HEK293 (cell line): ENCODE data around the gene KLK6.

Experiments used
- CTCF ChIP-seq: fragments of 450-650 bp; formaldehyde crosslinking; IDR thresholded peaks from 2 replicates; pipeline ENCODE4 v1.5.1; 2016; ENCODE audit warnings: missing biosample characterization, missing genetic modification characterization
- ELK4 ChIP-seq: IDR thresholded peaks from 2 replicates; pipeline ENCODE4 v1.6.1; 2011; ENCODE audit warnings: mild to moderate bottlenecking, low read depth, low read length, borderline replicate concordance
- HOXA7 ChIP-seq: sonication (generic); formaldehyde crosslinking; IDR thresholded peaks from 2 replicates; pipeline ENCODE4 v1.8.1; 2022; ENCODE audit warnings: missing genetic modification reagents, borderline replicate concordance
- SALL2 ChIP-seq: fragments of 450-650 bp; formaldehyde crosslinking; IDR thresholded peaks from 2 replicates; pipeline ENCODE4 v1.5.0; 2017; ENCODE audit warnings: missing biosample characterization, mild to moderate bottlenecking, missing genetic modification characterization, borderline replicate concordance
- ZFP69B ChIP-seq: fragments of 450-650 bp; formaldehyde crosslinking; IDR thresholded peaks from 2 replicates; pipeline ENCODE4 v1.5.1; 2016; ENCODE audit warnings: missing biosample characterization, missing genetic modification characterization
- ZNF404 ChIP-seq: fragments of 450-650 bp; formaldehyde crosslinking; IDR thresholded peaks from 2 replicates; pipeline ENCODE4 v1.5.1; 2017; ENCODE audit warnings: missing biosample characterization, missing genetic modification characterization
- ZNF548 ChIP-seq: fragments of 450-650 bp; formaldehyde crosslinking; IDR thresholded peaks from 2 replicates; pipeline ENCODE4 v1.5.1; 2016; ENCODE audit warnings: missing biosample characterization, missing genetic modification characterization
- ZNF670 ChIP-seq: fragments of 450-650 bp; formaldehyde crosslinking; IDR thresholded peaks from 2 replicates; pipeline ENCODE4 v1.5.1; 2016; ENCODE audit warnings: missing biosample characterization, missing genetic modification characterization, low read depth
- ZNF707 ChIP-seq: fragments of 450-650 bp; formaldehyde crosslinking; IDR thresholded peaks from 2 replicates; pipeline ENCODE4 v1.5.1; 2016; ENCODE audit warnings: missing biosample characterization, missing genetic modification characterization
- ZNF837 ChIP-seq: fragments of 450-650 bp; formaldehyde crosslinking; IDR thresholded peaks from 2 replicates; pipeline ENCODE4 v1.5.1; 2016; ENCODE audit warnings: missing biosample characterization, missing genetic modification characterization

GRCh38 chr19:50963381-50963780, 6.0 kb downstream of the KLK6 start:
- TF ChIP-seq CTCF (no peak), ZNF670 (tag by site-specific recombination) (no peak), HOXA7 (CRISPR knock-in tag) (no peak), ZNF404 (tag by site-specific recombination) (no peak), ZNF707 (tag by site-specific recombination) (no peak), SALL2 (no peak), ZFP69B (tag by site-specific recombination) (no peak), ZNF837 (tag by site-specific recombination) (no peak), ELK4 (no peak), ZNF548 (tag by site-specific recombination) (no peak)
